ENCODE measurements around the gene SHANK1.

The SHANK1 gene

DNA sequence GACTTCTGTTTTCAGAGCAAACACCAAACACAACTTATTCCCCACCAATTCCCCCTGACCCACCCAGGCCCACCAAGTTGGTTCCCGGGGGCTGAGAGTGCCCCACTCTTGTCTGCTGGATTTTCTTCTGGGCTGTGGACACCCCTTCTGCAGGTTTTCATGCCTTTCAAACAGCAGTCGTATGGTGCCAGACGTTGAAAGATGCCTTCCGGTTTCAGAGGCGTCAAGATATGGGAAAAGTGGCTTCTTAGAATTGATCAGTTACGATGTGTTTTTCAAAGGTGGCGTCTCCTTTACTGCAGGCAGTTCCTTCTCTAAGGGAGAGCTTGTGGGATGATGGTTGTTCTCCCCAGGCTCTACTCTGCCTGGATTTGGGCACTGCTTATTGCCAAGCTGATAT lies 16.3 kb upstream of the SHANK1 start:
- H3K4me2 ChIP-seq (ENCODE audit: low read length): no peak overlapping the region
- peaks cover 42% of the 10 kb centered on the region for H3K27me3 ChIP-seq (ENCODE audit: low read depth, low read length)
- no peaks in the 10 kb centered on the region for H4K20me1 ChIP-seq (ENCODE audit: insufficient read depth, low read length)
- H3K9me3 ChIP-seq (ENCODE audit: insufficient read depth, low read length): no peaks in the 10 kb centered on the region
- no peak overlapping the region for H3K27ac ChIP-seq (ENCODE audit: low read length)
- H3K4me3 ChIP-seq (ENCODE audit: low read length): no peak overlapping the region
- no peak overlapping the region for H3K9ac ChIP-seq (ENCODE audit: low read length)
- no peak overlapping the region for H2AFZ ChIP-seq (ENCODE audit: low read depth, low read length)
- H3K4me1 ChIP-seq (ENCODE audit: low read length): no peaks in the 10 kb centered on the region
- no peak for TF ChIP-seq EZH2phosphoT487 (IDR thresholded peaks at IDR 0.05; ENCODE audit: low read depth)
- no peak for TF ChIP-seq CTCF (IDR thresholded peaks at IDR 0.05; ENCODE audit: low read depth, low read length)
- no peaks in the 10 kb centered on the region for H3K79me2 ChIP-seq (ENCODE audit: low read length)
- H3K36me3 ChIP-seq (replicated peaks; ENCODE audit: low read depth, low read length): no peaks in the 10 kb centered on the region

DNA sequence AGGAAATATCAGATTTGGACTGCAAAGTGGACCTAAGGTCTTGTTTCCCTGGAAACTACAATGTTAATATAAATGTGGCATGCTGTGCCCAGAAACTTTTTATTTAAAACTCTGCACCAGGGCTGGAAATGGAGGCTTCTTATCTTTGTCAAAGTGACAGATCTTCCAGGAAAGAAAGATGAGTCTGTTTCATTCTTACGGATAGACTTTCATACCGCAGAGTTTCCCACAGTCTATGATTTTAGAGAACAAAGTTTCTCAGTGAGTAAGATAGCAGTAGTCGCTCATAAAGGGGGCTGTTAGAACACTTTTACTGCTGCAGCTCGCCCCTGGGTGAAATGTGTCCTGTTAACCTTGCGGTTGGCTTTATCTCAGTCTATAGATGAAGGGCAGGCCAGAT lies 10.3 kb upstream of the SHANK1 start:
- no peak overlapping the region for H3K9ac ChIP-seq (ENCODE audit: low read length)
- H4K20me1 ChIP-seq (ENCODE audit: insufficient read depth, low read length): no peaks in the 10 kb centered on the region
- H3K4me3 ChIP-seq (ENCODE audit: low read length): no peak overlapping the region
- no peaks in the 10 kb centered on the region for H3K4me1 ChIP-seq (ENCODE audit: low read length)
- no peaks in the 10 kb centered on the region for H3K36me3 ChIP-seq (replicated peaks; ENCODE audit: low read depth, low read length)
- TF ChIP-seq CTCF (IDR thresholded peaks at IDR 0.05; ENCODE audit: low read depth, low read length) (no peak), EZH2phosphoT487 (IDR thresholded peaks at IDR 0.05; ENCODE audit: low read depth) (no peak)
- H3K4me2 ChIP-seq (ENCODE audit: low read length): no peak overlapping the region
- H3K9me3 ChIP-seq (ENCODE audit: insufficient read depth, low read length): no peaks in the 10 kb centered on the region
- H2AFZ ChIP-seq (ENCODE audit: low read depth, low read length): no peak overlapping the region
- H3K79me2 ChIP-seq (ENCODE audit: low read length): no peaks in the 10 kb centered on the region
- no peak overlapping the region for H3K27ac ChIP-seq (ENCODE audit: low read length)
- peaks cover 25% of the 10 kb centered on the region for H3K27me3 ChIP-seq (ENCODE audit: low read depth, low read length)

DNA sequence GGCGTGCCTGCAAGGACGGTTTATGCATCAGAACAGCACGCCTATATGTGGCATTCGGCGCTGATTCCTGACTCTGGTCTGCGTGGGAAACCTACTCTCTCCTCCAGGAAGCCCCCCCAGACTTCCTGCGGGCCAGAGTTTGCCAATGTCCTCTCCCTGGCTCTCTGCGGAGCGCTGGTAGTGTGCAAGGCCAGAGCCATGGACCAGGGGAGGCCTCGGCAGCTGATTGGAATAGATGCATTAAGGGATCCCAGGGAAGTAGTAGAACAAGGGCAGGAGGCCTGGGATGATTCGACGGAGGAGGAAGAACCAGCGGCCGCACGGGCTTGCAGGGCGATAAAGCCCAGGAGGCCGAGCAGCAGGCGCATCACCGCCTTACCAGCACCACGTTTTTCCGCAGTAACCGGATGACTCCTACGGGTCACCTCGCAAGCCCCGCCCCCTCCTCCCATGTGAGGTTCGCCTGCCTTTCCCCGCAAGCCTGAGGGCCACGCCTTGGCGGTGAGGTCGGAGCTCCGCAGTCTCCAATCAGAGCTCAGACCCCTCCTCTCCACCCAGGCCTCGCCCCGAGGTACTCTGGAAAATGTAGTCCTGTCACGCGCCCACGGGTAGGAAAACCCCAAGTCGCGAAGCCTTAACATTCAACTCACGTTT lies 8.6 kb upstream of the SHANK1 start:
- no peaks in the 10 kb centered on the region for H4K20me1 ChIP-seq (ENCODE audit: insufficient read depth, low read length)
- H3K27me3 ChIP-seq (ENCODE audit: low read depth, low read length): peaks cover 13% of the 10 kb centered on the region
- H3K4me1 ChIP-seq (ENCODE audit: low read length): no peaks in the 10 kb centered on the region
- no peaks in the 10 kb centered on the region for H3K9me3 ChIP-seq (ENCODE audit: insufficient read depth, low read length)
- H3K4me2 ChIP-seq (ENCODE audit: low read length): no peak overlapping the region
- H2AFZ ChIP-seq (ENCODE audit: low read depth, low read length): no peak overlapping the region
- no peaks in the 10 kb centered on the region for H3K79me2 ChIP-seq (ENCODE audit: low read length)
- no peak overlapping the region for H3K27ac ChIP-seq (ENCODE audit: low read length)
- H3K4me3 ChIP-seq (ENCODE audit: low read length): no peak overlapping the region
- TF ChIP-seq EZH2phosphoT487 (IDR thresholded peaks at IDR 0.05; ENCODE audit: low read depth): no peak
- no peak for TF ChIP-seq CTCF (IDR thresholded peaks at IDR 0.05; ENCODE audit: low read depth, low read length)
- H3K9ac ChIP-seq (ENCODE audit: low read length): no peak overlapping the region
- no peaks in the 10 kb centered on the region for H3K36me3 ChIP-seq (replicated peaks; ENCODE audit: low read depth, low read length)

DNA sequence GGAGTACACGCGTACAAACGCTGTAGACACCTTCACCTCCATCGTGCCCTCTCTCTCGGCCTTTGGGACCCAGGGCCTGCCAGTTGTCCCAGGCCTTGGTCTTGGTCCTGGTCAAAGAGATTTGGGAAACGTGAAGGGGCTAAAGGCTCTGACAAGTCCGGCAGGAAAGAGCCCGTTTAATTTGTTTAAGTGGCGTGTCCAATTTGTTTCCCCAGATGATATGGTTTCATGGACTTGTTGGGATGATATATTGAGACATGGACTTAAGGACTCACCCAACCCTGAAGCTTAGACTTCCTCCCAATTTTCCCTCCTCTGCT lies 6.3 kb upstream of the SHANK1 start:
- no peak overlapping the region for H3K27ac ChIP-seq (ENCODE audit: low read length)
- no peak overlapping the region for H3K9ac ChIP-seq (ENCODE audit: low read length)

More for the DNA sequence above, 6.3 kb upstream of the SHANK1 start:
- no peak overlapping the region for H2AFZ ChIP-seq (ENCODE audit: low read depth, low read length)
- no peaks in the 10 kb centered on the region for H3K79me2 ChIP-seq (ENCODE audit: low read length)
- H3K9me3 ChIP-seq (ENCODE audit: insufficient read depth, low read length): no peaks in the 10 kb centered on the region
- no peaks in the 10 kb centered on the region for H3K36me3 ChIP-seq (replicated peaks; ENCODE audit: low read depth, low read length)
- no peak overlapping the region for H3K4me3 ChIP-seq (ENCODE audit: low read length)
- no peaks in the 10 kb centered on the region; the same call in 1 of the 2 replicates for H3K27me3 ChIP-seq (ENCODE audit: low read depth, low read length)
- no peak overlapping the region for H3K4me2 ChIP-seq (ENCODE audit: low read length)
- H3K4me1 ChIP-seq (ENCODE audit: low read length): no peaks in the 10 kb centered on the region
- TF ChIP-seq EZH2phosphoT487 (IDR thresholded peaks at IDR 0.05; ENCODE audit: low read depth) (no peak), CTCF (IDR thresholded peaks at IDR 0.05; ENCODE audit: low read depth, low read length) (no peak)
- H4K20me1 ChIP-seq (ENCODE audit: insufficient read depth, low read length): no peaks in the 10 kb centered on the region
